Body of pancreas (tissue), 4 donors: ENCODE results near the gene MEIOSIN. TPM values are rescaled to one million over a fixed set of nuclear protein-coding genes. Genes with fewer than 3 reads are reported as not detected.
"Not testable (repeated sequence)": the region's sequence is repeated elsewhere in the genome, so short reads cannot be mapped to it uniquely, and the experiment has no call there.

Experiments
- ATAC-seq: fragments of 150-250 bp; one replicate; pipeline ENCODE4 v1.9.1; 2016
- DNase-seq, 4 donors: peaks; one replicate each; pipeline ENCODE4 v3.0.0-alpha.2; 2019
- H3K27ac ChIP-seq, 4 donors: fragments of 200-600 bp; sonication (generic); 1 replicate in 3 of 4; 2 replicates in 1 of 4; pipeline versions ENCODE4 v1.5.1 to v1.6.1; 2016 to 2019; ENCODE audit warnings: mild to moderate bottlenecking in 1 of 4, mixed read lengths in 1 of 4, moderate library complexity in 1 of 4
- H3K27me3 ChIP-seq, 2 donors: fragments of 200-600 bp; sonication (generic); one replicate each; pipeline ENCODE4 v1.6.0; 2016; ENCODE audit warnings: mild to moderate bottlenecking in 1 of 2
- H3K36me3 ChIP-seq, 2 donors: fragments of 200-600 bp; sonication (generic); replicated peaks in 1 of 2; 2 replicates each; pipeline ENCODE4 v1.5.1; 2016; ENCODE audit warnings: low read depth in 2 of 2; ENCODE audit not compliant: insufficient read depth in 1 of 2
- H3K4me1 ChIP-seq: fragments of 200-600 bp; sonication (generic); one replicate; pipeline ENCODE4 v1.6.0; 2016
- H3K4me3 ChIP-seq, 2 donors: fragments of 200-600 bp; sonication (generic); 1 replicate in 1 of 2; 2 replicates in 1 of 2; pipeline ENCODE4 v1.5.1; 2016 to 2019
- H3K9me3 ChIP-seq, 3 donors: fragments of 200-600 bp; sonication (generic); 1 replicate in 2 of 3; 2 replicates in 1 of 3; pipeline ENCODE4 v1.5.1; 2016
- POLR2A ChIP-seq, 3 donors: fragments of 450-650 bp; IDR thresholded peaks; one replicate each; pipeline ENCODE4 v1.6.1; 2016; ENCODE audit warnings: antibody characterized with exemption in 3 of 3, mild to moderate bottlenecking in 2 of 3
- WGBS, 2 donors: methylation state at CpG; one replicate each; pipeline ENCODE4 v1.1.5; 2017; 5-methylcytosine and 5-hydroxymethylcytosine counted together
- intact Hi-C: fragments of 100-400 bp; cut with DNase I; formaldehyde crosslinking; loops from one replicate; pipeline ENCODE4 v1.15.1; 2023
- total RNA-seq, 2 donors: library from RNA; depleted of rRNA; stranded (reverse); fragments of >200 nt; gene quantifications; one replicate each; pipeline ENCODE4 v1.1.0, GENCODE V29; 2016
- TF ChIP-seq, protein P1 (sequence below), 7 experiments: fragments of 450-650 bp in 4 of 7; fragments of 200-600 bp in 3 of 7; sonication (generic) in 3 of 7; IDR thresholded peaks; one replicate each; pipeline ENCODE4 v1.5.1; 2016 to 2019; ENCODE audit warnings: antibody characterized with exemption in 7 of 7

Gene MEIOSIN
- not detected for total RNA-seq

DNA sequence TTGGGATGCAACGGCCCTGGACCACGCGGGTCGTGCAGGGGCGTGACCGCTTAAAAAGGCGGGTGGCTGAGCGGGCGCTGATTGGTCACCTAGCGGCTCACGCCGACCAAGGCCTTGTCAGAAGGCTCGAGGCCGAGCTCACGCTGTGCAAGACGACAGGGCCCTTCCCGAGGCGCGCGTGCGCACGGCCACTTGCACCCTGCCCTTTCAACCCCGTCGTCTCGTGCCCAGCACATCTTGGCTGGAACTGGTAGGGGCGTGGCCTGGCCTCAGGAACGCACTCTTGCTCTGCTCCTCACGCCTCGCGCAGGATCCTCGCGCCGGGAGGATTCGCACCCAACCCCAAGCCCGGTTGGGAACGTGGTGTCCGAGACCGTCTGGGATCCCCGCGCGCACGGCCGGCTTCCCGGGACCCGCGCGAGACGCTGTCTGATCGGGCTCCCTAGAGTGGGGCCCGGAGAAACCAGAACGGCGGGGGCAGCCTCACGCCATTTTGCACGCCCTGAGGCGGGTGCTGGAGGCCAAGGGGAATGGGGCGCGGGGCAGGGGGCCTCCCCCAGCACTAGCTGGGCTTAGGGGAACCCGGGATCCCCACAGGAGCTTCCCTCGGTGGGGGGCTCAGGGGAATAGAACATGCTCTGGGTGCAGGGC, at the start of gene MEIOSIN:
Gene MEIOSIN (plus strand): TSS at position 280 of the 651 bp plus-strand sequence. CDS start 1,938 bp downstream, outside the sequence.
- no peaks in the 10 kb centered on the region for H3K27me3 ChIP-seq
- ATAC-seq (no peak), DNase-seq (no peak)
- no peak within 1 kb of the TSS for H3K4me3 ChIP-seq
- no peaks in the 10 kb centered on the region for H3K36me3 ChIP-seq
- H3K27ac ChIP-seq = no peak within 1 kb of the TSS
- TF ChIP-seq, protein P1, sequence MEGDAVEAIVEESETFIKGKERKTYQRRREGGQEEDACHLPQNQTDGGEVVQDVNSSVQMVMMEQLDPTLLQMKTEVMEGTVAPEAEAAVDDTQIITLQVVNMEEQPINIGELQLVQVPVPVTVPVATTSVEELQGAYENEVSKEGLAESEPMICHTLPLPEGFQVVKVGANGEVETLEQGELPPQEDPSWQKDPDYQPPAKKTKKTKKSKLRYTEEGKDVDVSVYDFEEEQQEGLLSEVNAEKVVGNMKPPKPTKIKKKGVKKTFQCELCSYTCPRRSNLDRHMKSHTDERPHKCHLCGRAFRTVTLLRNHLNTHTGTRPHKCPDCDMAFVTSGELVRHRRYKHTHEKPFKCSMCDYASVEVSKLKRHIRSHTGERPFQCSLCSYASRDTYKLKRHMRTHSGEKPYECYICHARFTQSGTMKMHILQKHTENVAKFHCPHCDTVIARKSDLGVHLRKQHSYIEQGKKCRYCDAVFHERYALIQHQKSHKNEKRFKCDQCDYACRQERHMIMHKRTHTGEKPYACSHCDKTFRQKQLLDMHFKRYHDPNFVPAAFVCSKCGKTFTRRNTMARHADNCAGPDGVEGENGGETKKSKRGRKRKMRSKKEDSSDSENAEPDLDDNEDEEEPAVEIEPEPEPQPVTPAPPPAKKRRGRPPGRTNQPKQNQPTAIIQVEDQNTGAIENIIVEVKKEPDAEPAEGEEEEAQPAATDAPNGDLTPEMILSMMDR (IDR thresholded peaks at IDR 0.05) = no peak
- TF ChIP-seq POLR2A (IDR thresholded peaks at IDR 0.05) = no peak
- H3K9me3 ChIP-seq = no peaks in the 10 kb centered on the region
- 80 to 90% methylated on average over 38 to 53 of the region's 59 CpGs for whole genome bisulfite sequencing, 2 donors
- intact Hi-C loops = no loop called here
- peaks cover 21% of the 10 kb centered on the region for H3K4me1 ChIP-seq

DNA sequence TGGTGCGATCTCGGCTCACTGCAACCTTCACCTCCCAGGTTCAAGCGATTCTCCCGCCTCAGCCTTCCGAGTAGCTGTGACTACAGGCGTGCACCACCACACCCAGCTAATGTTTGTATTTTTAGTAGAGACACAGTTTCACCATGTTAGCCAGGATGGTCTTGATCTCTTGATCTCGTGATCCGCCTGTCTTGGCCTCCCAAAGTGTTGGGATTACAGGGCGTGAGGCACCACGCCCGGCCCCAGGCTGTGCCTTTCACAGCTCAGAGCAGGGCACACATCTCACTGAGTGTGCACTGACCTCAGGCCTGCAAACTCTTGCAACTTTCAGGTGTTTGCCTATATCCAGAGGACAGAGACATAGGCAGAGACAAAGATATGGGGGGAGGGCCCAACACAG, 48.2 kb upstream of the MEIOSIN start:
- intact Hi-C loops, H3K27ac ChIP-seq, H3K4me3 ChIP-seq, DNase-seq, H3K9me3 ChIP-seq, H3K27me3 ChIP-seq, ATAC-seq: not testable (repeated sequence)
- Histone ChIP-seq H3K4me1 (peaks cover 15% of the 10 kb centered on the region), H3K36me3 (peaks cover 8 to 20% of the 10 kb centered on the region in 2 donors)
- 87 to 97% methylated on average over 7 to 11 of the region's 11 CpGs for WGBS, 2 donors

- TF ChIP-seq, protein P1 (IDR thresholded peaks at IDR 0.05) = no peak
- TF ChIP-seq POLR2A (IDR thresholded peaks at IDR 0.05) = no peak
- Histone ChIP-seq H3K36me3 (peaks cover 8 to 20% of the 10 kb centered on the region in 2 donors), H3K4me3 (no peak overlapping the region), H3K27ac (no peak overlapping the region), H3K9me3 (no peaks in the 10 kb centered on the region), H3K4me1 (peaks cover 11% of the 10 kb centered on the region), H3K27me3 (no peaks in the 10 kb centered on the region)
- WGBS, 2 donors = 85 to 96% methylated on average over 8 to 9 of the region's 9 CpGs
- DNase-seq (no peak), ATAC-seq (no peak)
- intact Hi-C loops = no loop called here
Observed at GRCh38 chr19:45687599-45687998, 45.6 kb upstream of the MEIOSIN start.

DNA sequence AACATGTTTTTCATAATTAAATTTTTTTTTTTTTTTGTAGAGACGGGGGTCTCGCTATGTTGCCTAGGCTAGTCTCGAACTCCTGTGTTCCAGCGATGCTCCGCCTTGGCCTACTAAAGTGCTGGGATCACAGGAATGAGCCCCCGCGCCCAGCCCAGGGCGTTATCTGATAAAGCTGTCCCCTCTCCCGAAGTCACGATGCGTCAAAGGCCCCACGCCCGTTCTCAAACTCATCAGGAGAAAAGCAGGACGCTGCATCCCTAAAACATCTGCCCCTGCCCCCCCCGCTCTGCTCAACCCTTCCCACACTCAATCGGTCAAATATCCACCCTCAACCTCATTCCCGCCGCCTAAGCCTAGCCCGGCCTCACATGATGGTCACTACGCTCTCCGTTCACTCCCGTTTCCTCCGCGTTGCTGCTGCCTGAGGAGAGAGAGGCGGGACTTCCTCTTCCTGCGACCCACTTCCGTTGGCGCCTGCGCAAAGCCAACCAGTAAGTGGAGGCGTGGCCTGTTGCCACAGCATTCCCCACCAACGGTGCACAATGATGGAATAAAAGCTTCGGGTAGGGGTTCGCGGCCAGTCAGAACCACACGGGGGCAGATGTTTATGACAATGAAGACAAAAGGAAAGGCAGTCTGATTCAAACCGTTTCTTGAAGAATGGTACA, 41.6 kb upstream of the MEIOSIN start, which contains the start of gene SNRPD2:
Gene SNRPD2 (minus strand): TSS at position 438 of the 671 bp plus-strand sequence. CDS start 65 bp downstream, at position 373.
- peaks cover 16% of the 10 kb centered on the region for H3K4me1 ChIP-seq
- H3K36me3 ChIP-seq = peaks cover 8 to 11% of the 10 kb centered on the region in 2 donors
- WGBS, 2 donors = 0 to 1% methylated on average over 19 to 36 of the region's 36 CpGs
- DNase-seq (peak; percentile 94 to 95 (median 94)), ATAC-seq (peak; percentile 77)
- no peaks in the 10 kb centered on the region for H3K9me3 ChIP-seq
- intact Hi-C loops = no loop called here
- TF ChIP-seq, protein P1 (IDR thresholded peaks at IDR 0.05) = peak in 1 of 7 experiments; percentile 5
- TF ChIP-seq POLR2A (IDR thresholded peaks at IDR 0.05) = peak; percentile 38 to 93 (median 92)
- H3K27ac ChIP-seq = peak within 1 kb of the TSS; percentile 78 to 93 (median 90)
- no peaks in the 10 kb centered on the region for H3K27me3 ChIP-seq
- peak within 1 kb of the TSS; percentile 49 to 57 for H3K4me3 ChIP-seq
